Thoracic aorta (tissue), 2 donors: ENCODE results near the gene SYNE1. TPM values are rescaled to one million over a fixed set of nuclear protein-coding genes. Genes with fewer than 3 reads are reported as not detected.

Experiments used
- ATAC-seq: fragments of 150-250 bp; one replicate; pipeline ENCODE4 v1.8.0; 2017; ENCODE audit warnings: low read depth; ENCODE audit not compliant: insufficient number of reproducible peaks, low FRiP score
- DNase-seq: peaks from one replicate; pipeline ENCODE4 v3.0.0-alpha.2; 2020; ENCODE audit warnings: low spot score
- H3K27ac ChIP-seq, 2 donors: fragments of 200-600 bp; sonication (generic); 1 replicate in 1 of 2; 2 replicates in 1 of 2; pipeline ENCODE4 v1.5.1; 2016; ENCODE audit warnings: mild to moderate bottlenecking in 2 of 2, moderate library complexity in 2 of 2
- H3K27me3 ChIP-seq: fragments of 200-600 bp; sonication (generic); replicated peaks from 2 replicates; pipeline ENCODE4 v1.6.0; 2016; ENCODE audit warnings: mild to moderate bottlenecking; ENCODE audit not compliant: insufficient read depth
- H3K36me3 ChIP-seq: fragments of 200-600 bp; sonication (generic); one replicate; pipeline ENCODE4 v1.5.1; 2016
- H3K4me1 ChIP-seq, 2 donors: fragments of 200-600 bp; sonication (generic); 1 replicate in 1 of 2; 2 replicates in 1 of 2; pipeline versions ENCODE4 v1.5.1 to v1.6.0; 2016; ENCODE audit warnings: low read depth in 2 of 2, mild to moderate bottlenecking in 1 of 2; ENCODE audit not compliant: control insufficient read depth in 1 of 2
- H3K4me3 ChIP-seq: fragments of 200-600 bp; sonication (generic); 2 replicates; pipeline ENCODE4 v1.5.1; 2016; ENCODE audit warnings: mild to moderate bottlenecking
- H3K9me3 ChIP-seq: fragments of 200-600 bp; sonication (generic); 2 replicates; pipeline ENCODE4 v1.5.1; 2016
- total RNA-seq, 2 donors: library from RNA; depleted of rRNA; stranded (reverse); fragments of >200 nt; gene quantifications; one replicate each; pipeline versions ENCODE4 v1.1.0 to v1.2.3, GENCODE V29; 2016
- TF ChIP-seq, protein P1 (sequence below): fragments of 200-600 bp; sonication (generic); IDR thresholded peaks from one replicate; pipeline ENCODE4 v1.5.1; 2019; ENCODE audit warnings: antibody characterized with exemption

The SYNE1 gene
- total RNA-seq, 2 donors from 2014 or later: 462 to 552 TPM

DNA sequence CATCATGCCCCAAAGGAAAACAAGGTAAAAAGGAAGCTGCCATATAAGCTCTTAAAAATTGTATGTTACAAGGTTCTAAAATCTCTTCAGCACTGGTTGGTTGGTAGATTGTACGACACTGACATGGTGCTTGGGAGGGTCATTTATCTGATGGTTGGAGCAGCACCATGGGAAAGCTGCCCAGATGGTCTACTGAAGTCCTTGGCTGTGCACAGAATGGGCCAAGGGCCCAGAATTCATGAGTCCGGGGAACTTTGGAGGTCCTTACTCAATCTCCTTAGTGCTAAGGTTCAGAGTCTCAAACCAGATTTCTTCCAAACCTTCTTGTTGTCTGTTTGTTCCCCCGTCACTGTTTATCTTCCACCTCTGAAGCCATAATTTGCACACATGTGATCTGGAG, 515.3 kb downstream of the SYNE1 start:
- H3K27me3 ChIP-seq: no peaks in the 10 kb centered on the region
- H3K27ac ChIP-seq: no peak overlapping the region
- no peaks in the 10 kb centered on the region for H3K9me3 ChIP-seq
- no peak overlapping the region for H3K4me3 ChIP-seq
- H3K4me1 ChIP-seq: peaks cover 7 to 28% of the 10 kb centered on the region in 2 donors
- DNase-seq (no peak), ATAC-seq (no peak)
- TF ChIP-seq, protein P1, sequence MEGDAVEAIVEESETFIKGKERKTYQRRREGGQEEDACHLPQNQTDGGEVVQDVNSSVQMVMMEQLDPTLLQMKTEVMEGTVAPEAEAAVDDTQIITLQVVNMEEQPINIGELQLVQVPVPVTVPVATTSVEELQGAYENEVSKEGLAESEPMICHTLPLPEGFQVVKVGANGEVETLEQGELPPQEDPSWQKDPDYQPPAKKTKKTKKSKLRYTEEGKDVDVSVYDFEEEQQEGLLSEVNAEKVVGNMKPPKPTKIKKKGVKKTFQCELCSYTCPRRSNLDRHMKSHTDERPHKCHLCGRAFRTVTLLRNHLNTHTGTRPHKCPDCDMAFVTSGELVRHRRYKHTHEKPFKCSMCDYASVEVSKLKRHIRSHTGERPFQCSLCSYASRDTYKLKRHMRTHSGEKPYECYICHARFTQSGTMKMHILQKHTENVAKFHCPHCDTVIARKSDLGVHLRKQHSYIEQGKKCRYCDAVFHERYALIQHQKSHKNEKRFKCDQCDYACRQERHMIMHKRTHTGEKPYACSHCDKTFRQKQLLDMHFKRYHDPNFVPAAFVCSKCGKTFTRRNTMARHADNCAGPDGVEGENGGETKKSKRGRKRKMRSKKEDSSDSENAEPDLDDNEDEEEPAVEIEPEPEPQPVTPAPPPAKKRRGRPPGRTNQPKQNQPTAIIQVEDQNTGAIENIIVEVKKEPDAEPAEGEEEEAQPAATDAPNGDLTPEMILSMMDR: no peak
- H3K36me3 ChIP-seq: peaks cover 29% of the 10 kb centered on the region

DNA sequence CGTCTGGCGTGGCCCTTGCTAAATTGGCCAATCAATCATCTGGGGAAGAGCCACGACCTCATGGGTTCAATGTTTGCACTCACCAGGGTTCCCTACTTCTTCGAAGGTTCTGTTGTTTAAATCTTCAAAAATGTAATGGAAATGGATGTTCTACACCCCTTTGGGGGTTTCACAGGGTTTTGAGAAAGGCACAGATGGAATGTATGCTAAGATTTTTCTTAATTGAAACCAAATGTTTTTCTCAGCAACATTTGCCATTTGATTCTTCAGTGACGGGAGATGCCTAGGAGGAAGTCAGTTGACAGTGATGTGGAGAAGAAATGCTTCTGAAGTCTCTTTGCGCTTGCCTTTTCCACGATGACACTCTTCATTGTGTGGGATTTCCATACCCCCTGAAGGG, 517.3 kb downstream of the SYNE1 start:
- Histone ChIP-seq H3K9me3 (no peaks in the 10 kb centered on the region), H3K4me3 (no peak overlapping the region), H3K27ac (no peak overlapping the region), H3K4me1 (peaks cover 7 to 30% of the 10 kb centered on the region in 2 donors), H3K27me3 (no peaks in the 10 kb centered on the region), H3K36me3 (peaks cover 26% of the 10 kb centered on the region)
- no peak for ATAC-seq
- DNase-seq: no peak
- TF ChIP-seq, protein P1: no peak

DNA sequence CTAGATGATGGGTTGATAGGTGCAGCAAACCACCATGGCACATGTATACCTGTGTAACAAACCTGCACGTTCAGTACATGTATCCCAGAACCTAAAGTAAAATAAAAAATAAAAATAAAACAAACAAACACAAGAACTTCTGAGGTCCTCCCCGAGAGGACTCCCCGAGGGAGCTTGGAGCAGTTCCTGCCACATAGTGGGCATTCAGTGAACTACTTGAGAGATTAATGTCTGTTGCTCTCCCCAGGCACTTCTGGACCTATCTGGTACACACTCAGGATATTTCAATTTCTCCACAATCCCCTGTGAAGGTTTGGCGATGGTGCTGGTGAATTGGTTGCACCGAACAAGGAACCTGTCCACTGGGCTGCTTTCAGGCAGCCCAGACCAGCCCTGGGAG, 518.5 kb downstream of the SYNE1 start:
- DNase-seq: no peak
- ATAC-seq: no peak
- Histone ChIP-seq H3K9me3 (no peaks in the 10 kb centered on the region), H3K36me3 (peaks cover 26% of the 10 kb centered on the region), H3K27me3 (no peaks in the 10 kb centered on the region), H3K4me1 (peaks cover 7 to 27% of the 10 kb centered on the region in 2 donors), H3K4me3 (no peak overlapping the region), H3K27ac (no peak overlapping the region)
- TF ChIP-seq, protein P1: no peak

DNA sequence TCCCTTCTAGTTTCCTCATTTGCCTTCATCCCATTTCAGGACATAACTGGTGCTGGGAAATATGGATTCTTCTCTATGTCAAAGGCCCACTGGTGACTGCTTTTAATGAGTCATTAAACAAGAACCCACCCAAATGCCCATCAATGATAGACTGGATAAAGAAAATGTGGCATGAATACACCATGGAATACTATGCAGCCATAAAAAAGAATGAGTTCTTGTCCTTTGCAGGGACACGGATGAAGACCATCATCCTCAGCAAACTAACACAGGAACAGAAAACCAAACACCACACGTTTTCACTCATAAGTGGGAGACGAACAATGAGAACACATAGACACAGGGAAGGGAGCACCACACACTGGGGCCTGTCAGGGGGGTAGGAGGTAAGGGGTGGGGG, 518.9 kb downstream of the SYNE1 start:
- H3K4me1 ChIP-seq: peaks cover 7 to 22% of the 10 kb centered on the region in 2 donors
- no peaks in the 10 kb centered on the region for H3K27me3 ChIP-seq
- no peak overlapping the region for H3K4me3 ChIP-seq
- TF ChIP-seq, protein P1: no peak
- DNase-seq: no peak
- H3K36me3 ChIP-seq: peaks cover 26% of the 10 kb centered on the region
- no peak overlapping the region for H3K27ac ChIP-seq
- H3K9me3 ChIP-seq: no peaks in the 10 kb centered on the region
- no peak for ATAC-seq

DNA sequence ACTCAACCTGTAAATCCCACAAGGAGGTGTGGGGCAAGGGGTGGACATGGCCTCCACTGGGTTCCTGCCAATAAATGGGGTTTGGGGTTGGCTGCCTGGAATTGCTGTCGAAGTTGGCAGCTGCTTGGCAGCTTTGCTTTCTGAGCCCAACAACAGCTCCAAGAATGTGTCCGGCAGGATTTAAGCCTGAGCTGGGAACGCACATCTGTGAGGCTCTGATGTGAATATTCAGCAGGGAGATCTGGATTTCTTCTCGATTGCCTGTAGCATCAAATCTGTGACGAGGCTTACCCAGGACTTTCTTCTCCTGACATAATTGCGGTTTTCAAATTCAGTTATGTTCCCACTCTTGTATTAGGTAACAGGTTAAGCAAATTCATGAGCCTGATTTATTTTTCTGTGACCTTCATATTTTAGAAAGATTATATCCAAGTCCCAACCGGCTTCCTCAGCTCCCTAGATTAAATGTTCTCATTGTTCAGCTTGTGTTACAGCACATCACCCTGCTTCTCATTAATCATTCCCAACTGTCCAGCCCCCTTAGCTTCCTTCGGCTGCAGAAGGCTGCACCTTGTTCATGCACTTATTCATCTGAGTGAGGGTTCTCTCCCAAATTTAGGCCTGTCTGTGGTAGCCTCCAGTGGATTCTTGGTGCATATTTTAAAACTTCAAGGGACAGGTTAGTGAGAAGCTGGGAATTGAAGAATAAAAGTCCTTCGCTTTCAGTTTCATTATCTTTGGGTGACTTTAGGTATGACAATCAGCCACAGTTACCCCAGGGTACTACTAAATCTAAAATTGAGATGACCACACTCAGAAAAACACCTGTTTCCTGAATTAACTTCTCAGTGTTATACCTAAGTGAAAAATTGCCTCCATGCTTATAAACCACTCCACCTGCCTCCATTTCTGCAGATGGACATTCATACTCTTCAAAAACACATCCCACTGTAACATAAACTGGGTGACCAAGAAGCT, 519.7 kb downstream of the SYNE1 start:
- H3K4me3 ChIP-seq: no peak overlapping the region
- H3K36me3 ChIP-seq: peaks cover 26% of the 10 kb centered on the region
- no peak for DNase-seq
- TF ChIP-seq, protein P1: no peak
- H3K9me3 ChIP-seq: no peaks in the 10 kb centered on the region
- no peaks in the 10 kb centered on the region for H3K27me3 ChIP-seq
- peaks cover 7 to 22% of the 10 kb centered on the region in 2 donors for H3K4me1 ChIP-seq
- H3K27ac ChIP-seq: no peak overlapping the region
- no peak for ATAC-seq
